Astrocyte (in vitro differentiated cells and primary cell): ENCODE results near the gene DOCK2.

ENCODE experiments used
- EZH2 ChIP-seq: IDR thresholded peaks from 2 replicates; pipeline ENCODE4 v1.6.1; 2012; ENCODE audit warnings: mild to moderate bottlenecking, low read length, inconsistent platforms; ENCODE audit not compliant: insufficient read depth
- TF ChIP-seq, protein P1 (sequence below): IDR thresholded peaks from 2 replicates; pipeline ENCODE4 v1.5.1; 2011; ENCODE audit warnings: low read depth, mild to moderate bottlenecking, inconsistent platforms, low read length, moderate library complexity; ENCODE audit not compliant: insufficient read depth

DNA sequence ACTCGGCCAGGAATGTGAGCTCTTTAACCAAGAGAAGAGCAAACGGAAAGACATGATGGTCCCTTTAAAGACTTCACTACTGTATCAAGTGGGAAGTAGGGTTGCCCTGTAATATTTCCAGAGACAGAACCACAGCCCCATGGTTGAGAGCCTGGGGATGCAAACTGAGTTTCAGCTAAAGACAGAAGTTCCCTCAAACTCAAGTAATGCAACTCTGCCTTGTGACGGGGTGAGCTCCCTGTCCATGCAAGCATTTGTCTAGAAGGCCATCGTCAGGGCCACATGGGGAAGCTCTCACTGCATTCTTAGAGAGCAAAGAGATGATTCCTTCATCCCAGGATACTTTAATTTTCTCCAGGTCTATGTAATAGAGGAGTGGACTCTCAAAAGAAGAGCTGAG is 260.4 kb downstream of the DOCK2 start:
- TF ChIP-seq, protein P1, sequence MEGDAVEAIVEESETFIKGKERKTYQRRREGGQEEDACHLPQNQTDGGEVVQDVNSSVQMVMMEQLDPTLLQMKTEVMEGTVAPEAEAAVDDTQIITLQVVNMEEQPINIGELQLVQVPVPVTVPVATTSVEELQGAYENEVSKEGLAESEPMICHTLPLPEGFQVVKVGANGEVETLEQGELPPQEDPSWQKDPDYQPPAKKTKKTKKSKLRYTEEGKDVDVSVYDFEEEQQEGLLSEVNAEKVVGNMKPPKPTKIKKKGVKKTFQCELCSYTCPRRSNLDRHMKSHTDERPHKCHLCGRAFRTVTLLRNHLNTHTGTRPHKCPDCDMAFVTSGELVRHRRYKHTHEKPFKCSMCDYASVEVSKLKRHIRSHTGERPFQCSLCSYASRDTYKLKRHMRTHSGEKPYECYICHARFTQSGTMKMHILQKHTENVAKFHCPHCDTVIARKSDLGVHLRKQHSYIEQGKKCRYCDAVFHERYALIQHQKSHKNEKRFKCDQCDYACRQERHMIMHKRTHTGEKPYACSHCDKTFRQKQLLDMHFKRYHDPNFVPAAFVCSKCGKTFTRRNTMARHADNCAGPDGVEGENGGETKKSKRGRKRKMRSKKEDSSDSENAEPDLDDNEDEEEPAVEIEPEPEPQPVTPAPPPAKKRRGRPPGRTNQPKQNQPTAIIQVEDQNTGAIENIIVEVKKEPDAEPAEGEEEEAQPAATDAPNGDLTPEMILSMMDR = no peak
- TF ChIP-seq EZH2 = no peak
